GM19099 (cell line): ENCODE measurements around the gene CA10.

Experiments
- POLR2A ChIP-seq: IDR thresholded peaks from 3 replicates; pipeline ENCODE4 v1.6.1; 2011; ENCODE audit warnings: low read depth; ENCODE audit not compliant: insufficient read length; ENCODE audit errors: extremely low read depth

The CA10 gene

GRCh38 chr17:51841669-51842068, 316.8 kb downstream of the CA10 start:
- TF ChIP-seq POLR2A, result no peak

- no peak for TF ChIP-seq POLR2A
These were observed 317.8 kb downstream of the CA10 start for GRCh38 chr17:51840688-51841087.

- TF ChIP-seq POLR2A, result no peak
These were observed 324.9 kb downstream of the CA10 start for GRCh38 chr17:51833620-51834019.

- TF ChIP-seq POLR2A, result no peak
These were observed 325.5 kb downstream of the CA10 start for GRCh38 chr17:51833045-51833444.

GRCh38 chr17:51830886-51831285, 327.6 kb downstream of the CA10 start:
- TF ChIP-seq POLR2A, result no peak

GRCh38 chr17:51830451-51830850, 328.1 kb downstream of the CA10 start:
- TF ChIP-seq POLR2A, result no peak

- no peak for TF ChIP-seq POLR2A
These were observed 329.6 kb downstream of the CA10 start for GRCh38 chr17:51828901-51829300.

- TF ChIP-seq POLR2A, result no peak
These were observed 331.4 kb downstream of the CA10 start for GRCh38 chr17:51827140-51827539.

GRCh38 chr17:51820766-51821165, 337.7 kb downstream of the CA10 start:
- no peak for TF ChIP-seq POLR2A

- no peak for TF ChIP-seq POLR2A
These were observed 338.3 kb downstream of the CA10 start for GRCh38 chr17:51820252-51820651.

GRCh38 chr17:51819341-51820219, 338.9 kb downstream of the CA10 start:
- TF ChIP-seq POLR2A, result no peak

GRCh38 chr17:51818777-51819176, 339.7 kb downstream of the CA10 start:
- no peak for TF ChIP-seq POLR2A

- no peak for TF ChIP-seq POLR2A
These were observed 340.6 kb downstream of the CA10 start for GRCh38 chr17:51817955-51818354.

GRCh38 chr17:51817117-51817516, 341.4 kb downstream of the CA10 start:
- TF ChIP-seq POLR2A, result no peak

GRCh38 chr17:51815097-51815496, 343.4 kb downstream of the CA10 start:
- no peak for TF ChIP-seq POLR2A

GRCh38 chr17:51814521-51814920, 344.0 kb downstream of the CA10 start:
- no peak for TF ChIP-seq POLR2A

GRCh38 chr17:51813784-51814174, 344.7 kb downstream of the CA10 start:
- TF ChIP-seq POLR2A, result no peak

GRCh38 chr17:51813140-51813783, 345.3 kb downstream of the CA10 start:
- no peak for TF ChIP-seq POLR2A
